Measurements from ENCODE around the gene MRPL55. TPM values are rescaled to one million over a fixed set of nuclear protein-coding genes. Genes with fewer than 3 reads are reported as not detected.

Gene MRPL55
- total RNA-seq: 10 to 100 TPM; 30.0 to 30.9 TPM
- long read RNA-seq, donor 1, partial matches to known transcripts: 0 of 9 reads
- long read RNA-seq, donor 1, other reads (novel, unspliced or antisense): 3 of 9 reads
- long read RNA-seq, donor 2, partial matches to known transcripts: 1 of 32 reads
- long read RNA-seq, donor 2, other reads (novel, unspliced or antisense): 18 of 32 reads

GRCh38 chr1:228109073-228109961 is at the start of gene MRPL55:
Gene MRPL55 (minus strand): TSS chr1:228109299. CDS start chr1:228108260, 1,039 bp downstream.
- intact Hi-C loops (cut with DNase I): no loop called here
- peak; percentile 99 for DNase-seq (ENCODE audit: low spot score)

DNA sequence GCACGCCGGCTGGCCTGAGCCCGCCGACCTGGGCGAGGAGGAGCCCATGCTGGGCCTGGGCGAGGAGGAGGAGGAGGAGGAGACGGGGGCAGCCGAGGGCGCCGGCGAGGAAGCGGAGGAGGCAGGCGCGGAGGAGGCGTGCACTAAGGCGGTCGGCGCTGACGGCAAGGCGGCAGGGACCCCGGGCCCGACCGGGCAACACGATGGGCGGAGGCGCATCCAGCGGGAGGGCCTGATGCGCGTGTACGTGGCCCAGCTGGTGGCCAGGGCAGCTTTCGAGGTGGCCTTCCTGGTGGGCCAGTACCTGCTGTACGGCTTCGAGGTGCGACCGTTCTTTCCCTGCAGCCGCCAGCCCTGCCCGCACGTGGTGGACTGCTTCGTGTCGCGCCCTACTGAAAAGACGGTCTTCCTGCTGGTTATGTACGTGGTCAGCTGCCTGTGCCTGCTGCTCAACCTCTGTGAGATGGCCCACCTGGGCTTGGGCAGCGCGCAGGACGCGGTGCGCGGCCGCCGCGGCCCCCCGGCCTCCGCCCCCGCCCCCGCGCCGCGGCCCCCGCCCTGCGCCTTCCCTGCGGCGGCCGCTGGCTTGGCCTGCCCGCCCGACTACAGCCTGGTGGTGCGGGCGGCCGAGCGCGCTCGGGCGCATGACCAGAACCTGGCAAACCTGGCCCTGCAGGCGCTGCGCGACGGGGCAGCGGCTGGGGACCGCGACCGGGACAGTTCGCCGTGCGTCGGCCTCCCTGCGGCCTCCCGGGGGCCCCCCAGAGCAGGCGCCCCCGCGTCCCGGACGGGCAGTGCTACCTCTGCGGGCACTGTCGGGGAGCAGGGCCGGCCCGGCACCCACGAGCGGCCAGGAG is 49.3 kb upstream of the MRPL55 start:
- DNase-seq (ENCODE audit: low spot score): no peak
- intact Hi-C loops (cut with DNase I): no loop called here

- no peak for DNase-seq (ENCODE audit: low spot score)
- intact Hi-C loops (cut with DNase I): no loop called here
These were observed 48.6 kb upstream of the MRPL55 start for GRCh38 chr1:228157729-228158126.

DNA sequence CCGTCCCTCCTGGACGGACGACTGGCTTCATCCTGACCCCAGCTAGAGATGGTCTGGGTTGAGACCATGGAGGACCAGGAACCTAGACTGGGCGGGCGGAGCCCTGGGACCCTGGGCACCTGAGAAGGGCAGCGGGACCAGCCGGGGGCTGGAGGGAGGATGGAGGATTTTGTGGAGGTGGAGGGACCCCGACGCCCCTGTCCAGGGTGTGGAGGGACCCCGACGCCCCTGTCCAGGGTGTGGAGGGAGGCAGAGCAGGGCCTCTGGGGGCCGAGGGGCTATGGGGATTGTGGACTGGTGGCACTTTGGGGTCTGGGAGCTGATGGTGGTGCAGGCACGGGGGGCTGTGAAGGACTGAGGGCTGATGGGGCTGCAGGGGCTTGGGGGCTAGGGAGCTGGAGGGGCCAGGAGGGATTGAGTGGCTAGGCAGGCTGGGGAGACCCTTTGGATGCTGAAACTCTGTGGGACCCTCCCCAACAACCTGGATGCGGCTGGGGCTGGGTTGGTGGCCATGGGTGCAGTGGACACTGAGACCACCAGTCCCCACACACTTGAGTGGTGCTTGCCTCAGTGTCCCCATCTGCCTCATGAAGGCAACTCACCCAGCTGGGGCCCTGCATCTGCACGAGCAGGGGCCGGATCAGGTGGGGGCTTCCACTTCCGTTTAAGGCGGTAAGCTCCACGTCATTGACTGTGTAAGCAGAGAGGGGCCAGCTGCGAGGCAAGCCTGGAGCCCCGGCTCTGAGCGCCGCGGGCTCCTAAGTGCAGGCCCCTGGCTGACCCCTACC is 48.0 kb upstream of the MRPL55 start:
- DNase-seq (ENCODE audit: low spot score): peak; percentile 76
- intact Hi-C loops (cut with DNase I): no loop called here

- intact Hi-C loops (cut with DNase I): no loop called here
- peak; percentile 66 for DNase-seq (ENCODE audit: low spot score)
These were observed 47.4 kb upstream of the MRPL55 start for GRCh38 chr1:228156515-228156881.

DNA sequence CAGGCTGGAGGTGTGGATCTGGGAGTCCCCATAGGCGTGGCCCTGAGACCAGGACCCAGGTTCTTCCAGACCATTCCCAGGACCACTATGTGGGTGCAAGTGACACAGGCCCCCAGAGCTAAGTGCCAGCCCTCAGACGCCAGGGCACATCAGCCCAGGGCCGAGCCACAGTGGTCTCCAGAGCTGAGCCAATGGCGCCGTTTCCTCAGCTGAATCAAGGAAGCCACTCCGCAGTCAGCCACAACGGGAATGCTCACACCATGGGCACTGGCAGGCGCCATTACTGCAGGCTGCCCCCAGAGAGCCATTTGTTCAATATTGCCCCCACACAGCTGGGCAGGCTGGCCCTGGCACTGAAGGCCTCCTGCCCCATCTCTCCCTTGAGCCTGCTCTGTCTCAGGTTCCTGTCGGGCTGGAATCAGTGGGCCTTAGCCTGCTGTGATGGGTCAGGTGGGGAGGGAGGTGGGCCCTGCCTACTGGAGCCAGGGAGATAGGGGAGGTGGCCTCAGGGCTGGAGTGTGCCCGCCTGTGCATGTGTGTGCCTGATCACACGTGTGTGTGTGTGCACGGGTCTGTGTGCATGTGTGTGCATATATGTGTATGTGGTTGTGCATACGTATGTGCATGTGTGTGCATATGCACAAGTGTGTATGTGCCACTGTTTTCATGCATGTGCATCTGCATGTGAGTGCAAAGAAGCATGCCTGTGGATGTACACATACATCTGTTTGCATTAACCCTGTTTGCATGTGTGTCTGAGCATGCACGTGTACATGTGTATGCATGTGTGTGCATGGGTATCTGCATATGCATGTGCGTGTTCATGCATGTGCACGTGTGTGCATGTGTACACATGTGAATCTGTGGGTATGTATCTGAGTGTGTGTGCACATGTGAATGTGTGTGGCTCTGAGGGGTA is 46.8 kb upstream of the MRPL55 start:
- DNase-seq (ENCODE audit: low spot score): peak; percentile 69
- intact Hi-C loops (cut with DNase I): no loop called here

GRCh38 chr1:228154670-228155571 is 45.8 kb upstream of the MRPL55 start:
- intact Hi-C loops (cut with DNase I): no loop called here
- DNase-seq (ENCODE audit: low spot score): peak; percentile 72

GRCh38 chr1:228154021-228154669 is 45.0 kb upstream of the MRPL55 start:
- DNase-seq (ENCODE audit: low spot score): peak; percentile 45
- intact Hi-C loops (cut with DNase I): no loop called here

GRCh38 chr1:228152918-228153258 is 43.8 kb upstream of the MRPL55 start:
- intact Hi-C loops (cut with DNase I): no loop called here
- peak; percentile 42 for DNase-seq (ENCODE audit: low spot score)

- DNase-seq (ENCODE audit: low spot score): peak; percentile 64
- intact Hi-C loops (cut with DNase I): no loop called here
These were observed 43.2 kb upstream of the MRPL55 start for GRCh38 chr1:228152097-228152917.

DNA sequence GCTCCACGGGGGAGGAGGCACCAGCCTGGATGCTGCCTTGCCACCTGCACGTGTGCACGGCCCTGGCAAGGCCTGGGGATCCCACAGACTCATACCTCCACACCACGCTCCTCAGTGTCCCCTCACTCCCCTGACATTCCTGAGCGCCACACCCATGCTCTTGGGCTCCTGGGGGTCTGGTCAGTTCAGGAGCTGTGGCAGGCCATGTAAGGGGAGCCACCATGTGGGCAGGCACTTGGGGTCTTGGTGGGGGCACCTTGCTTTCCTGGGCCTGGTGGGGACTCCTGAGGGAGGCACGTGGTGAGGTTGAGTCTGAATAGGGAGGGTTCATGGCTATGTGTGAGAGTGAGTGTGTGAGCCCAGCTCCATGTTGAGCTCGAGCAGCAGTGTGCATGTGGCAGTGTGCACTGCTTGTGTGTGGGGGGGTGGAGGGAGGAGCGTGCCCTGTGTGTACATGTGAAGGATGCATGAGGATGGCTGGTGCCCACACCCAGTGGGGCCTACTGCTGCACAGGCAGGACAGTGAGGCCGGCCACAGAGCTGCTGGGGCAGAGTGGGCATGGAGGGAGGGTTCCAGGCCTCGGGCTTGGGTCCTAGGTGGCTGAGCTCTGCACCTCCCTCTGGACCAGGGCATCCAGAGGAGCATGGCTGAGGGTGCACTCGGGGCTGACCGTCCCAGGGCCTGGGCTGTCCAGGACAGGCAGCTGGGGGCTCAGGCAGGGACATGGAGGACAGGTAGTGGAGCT is 42.3 kb upstream of the MRPL55 start:
- intact Hi-C loops (cut with DNase I): no loop called here
- DNase-seq (ENCODE audit: low spot score): peak; percentile 78

DNA sequence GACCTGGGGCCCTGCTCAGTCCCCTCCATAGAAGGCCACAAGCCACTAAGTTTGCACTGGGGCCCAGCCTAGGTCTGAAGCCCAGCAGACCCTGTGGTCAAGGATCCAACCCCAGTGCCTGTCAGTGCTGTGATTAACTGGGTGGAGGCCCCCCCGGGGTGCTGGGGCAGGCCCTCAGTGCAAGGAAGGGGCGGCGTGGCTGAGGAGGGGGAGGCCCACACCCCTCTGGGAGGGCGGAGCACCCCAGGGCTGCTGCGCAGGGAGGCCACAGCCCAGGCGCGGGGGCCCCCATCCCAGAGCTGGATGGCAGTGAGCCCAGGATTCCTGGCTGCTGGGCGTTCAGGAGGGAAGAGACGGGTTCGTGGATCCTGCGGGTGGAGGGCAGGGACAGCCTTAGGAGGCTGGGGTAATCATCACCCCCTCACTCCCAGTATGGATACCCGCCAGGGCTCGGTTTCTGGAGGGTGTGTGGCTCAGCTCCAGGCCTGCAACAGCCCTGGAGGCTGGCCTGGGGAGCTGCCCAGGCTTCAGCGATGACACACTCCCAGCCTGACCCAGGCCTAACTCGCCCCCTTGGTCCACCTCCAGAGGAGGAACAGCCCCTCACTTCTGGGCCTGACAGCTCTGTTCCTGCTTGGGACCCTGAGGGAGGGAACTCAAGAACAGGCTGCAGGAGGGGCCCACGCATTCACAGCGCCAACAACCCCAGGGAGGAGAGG is 41.5 kb upstream of the MRPL55 start:
- peak; percentile 90 for DNase-seq (ENCODE audit: low spot score)
- intact Hi-C loops (cut with DNase I): no loop called here

GRCh38 chr1:228150120-228150460 is 41.0 kb upstream of the MRPL55 start:
- intact Hi-C loops (cut with DNase I): no loop called here
- peak; percentile 66 for DNase-seq (ENCODE audit: low spot score)

DNA sequence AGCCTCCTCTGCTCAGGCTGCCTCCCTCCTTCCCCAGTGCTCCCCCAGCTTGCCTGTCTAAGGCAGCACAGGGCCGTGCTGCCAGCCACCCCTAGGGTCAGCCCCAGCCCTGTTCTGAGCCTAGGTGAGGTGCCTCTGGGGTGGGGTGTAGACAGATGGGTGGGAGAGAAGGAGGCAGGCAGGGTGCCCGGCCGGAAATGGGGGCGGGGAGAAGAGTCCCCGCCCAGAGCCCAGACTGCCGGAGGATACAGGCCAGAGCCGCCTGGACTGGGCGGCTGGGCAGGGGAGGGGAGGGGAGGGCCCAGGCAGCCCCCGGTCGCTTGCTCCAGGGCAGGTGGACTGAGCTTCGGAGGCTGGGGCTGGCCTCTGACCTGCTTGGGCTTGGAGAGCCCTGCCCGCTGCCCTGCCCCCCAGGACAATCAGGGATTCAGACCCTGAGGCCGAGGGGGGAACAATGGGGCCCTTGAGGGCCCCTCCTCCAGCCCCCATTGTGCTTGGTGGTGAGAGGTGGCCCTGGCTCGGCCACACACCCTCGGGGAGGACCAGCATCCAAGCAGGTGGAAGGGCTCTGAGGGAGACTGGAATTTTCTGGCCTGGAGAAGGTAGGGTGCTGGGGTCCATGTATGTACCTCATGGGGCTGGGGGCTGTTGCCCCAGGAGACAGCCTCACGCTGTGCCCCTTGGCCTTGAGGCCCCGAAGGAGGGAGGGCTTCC is 40.5 kb upstream of the MRPL55 start, which contains the start of gene GJC2:
GJC2 (plus strand) TSS at position 525 of the 714 bp plus-strand sequence. CDS start 7,829 bp downstream, outside the sequence.
- peak; percentile 72 for DNase-seq (ENCODE audit: low spot score)
- intact Hi-C loops (cut with DNase I): no loop called here

Measured in posterior vena cava (tissue), 2 donors.